NCI-H446 (cell line): ENCODE measurements around the gene PLEKHA8.

ENCODE experiments used
- DNase-seq, 2 experiments: peaks; one replicate each; lab custom pipeline; 2025; lab: John Stamatoyannopoulos, UW

Gene PLEKHA8

GRCh38 chr7:30112103-30112713 lies 84.0 kb downstream of the PLEKHA8 start:
- no peak for DNase-seq

GRCh38 chr7:30113144-30113543 lies 84.9 kb downstream of the PLEKHA8 start:
- no peak for DNase-seq

- no peak for DNase-seq
Measured at GRCh38 chr7:30114536-30115238, 86.5 kb downstream of the PLEKHA8 start.

GRCh38 chr7:30115709-30116297 lies 87.6 kb downstream of the PLEKHA8 start:
- no peak for DNase-seq

GRCh38 chr7:30116771-30117170 lies 88.6 kb downstream of the PLEKHA8 start:
- peak; percentile 85 to 87 for DNase-seq

GRCh38 chr7:30117896-30118295 lies 89.7 kb downstream of the PLEKHA8 start:
- no peak for DNase-seq

- no peak for DNase-seq
Measured at GRCh38 chr7:30119890-30120577, 91.8 kb downstream of the PLEKHA8 start.

- DNase-seq: no peak
Measured at GRCh38 chr7:30133736-30134610, 105.8 kb downstream of the PLEKHA8 start.

- DNase-seq: peak; percentile 83 to 92
Measured at GRCh38 chr7:30134611-30135300, 106.5 kb downstream of the PLEKHA8 start, which contains the start of gene MTURN. TSS of gene MTURN (plus strand) at chr7:30134986. CDS start at chr7:30135137, 151 bp downstream.

- DNase-seq: no peak
Measured at GRCh38 chr7:30135301-30136116, 107.3 kb downstream of the PLEKHA8 start.

GRCh38 chr7:30136117-30136731 lies 108.0 kb downstream of the PLEKHA8 start:
- no peak for DNase-seq

- DNase-seq: no peak
Measured at GRCh38 chr7:30136743-30137485, 108.7 kb downstream of the PLEKHA8 start.

- no peak for DNase-seq
Measured at GRCh38 chr7:30139836-30140384, 111.7 kb downstream of the PLEKHA8 start.

- DNase-seq: no peak
Measured at GRCh38 chr7:30140456-30140855, 112.2 kb downstream of the PLEKHA8 start.

GRCh38 chr7:30142710-30143109 lies 114.5 kb downstream of the PLEKHA8 start:
- DNase-seq: no peak

GRCh38 chr7:30143748-30144251 lies 115.6 kb downstream of the PLEKHA8 start:
- peak in 1 of 2 experiments; percentile 49 for DNase-seq

GRCh38 chr7:30144657-30145306 lies 116.6 kb downstream of the PLEKHA8 start:
- no peak for DNase-seq

GRCh38 chr7:30145426-30145970 lies 117.3 kb downstream of the PLEKHA8 start:
- DNase-seq: no peak
